Activated CD4-positive, CD25-positive, alpha-beta regulatory T cell treated with anti-CD3 and anti-CD28 coated beads, Interleukin-2, amount 50 U/mL, for 16 hours (primary cell): Measurements from ENCODE around the gene HOXB7.
A peak's percentile ranks its signal among the peaks of the same experiment; 100 is the strongest.

Experiments used
- DNase-seq: peaks from one replicate; pipeline ENCODE4 v3.0.0-alpha.2; 2020; ENCODE audit warnings: low read depth, low spot score

HOXB7 gene

GRCh38 chr17:48595278-48595999 lies 15.4 kb downstream of the HOXB7 start:
- DNase-seq, result no peak

DNA sequence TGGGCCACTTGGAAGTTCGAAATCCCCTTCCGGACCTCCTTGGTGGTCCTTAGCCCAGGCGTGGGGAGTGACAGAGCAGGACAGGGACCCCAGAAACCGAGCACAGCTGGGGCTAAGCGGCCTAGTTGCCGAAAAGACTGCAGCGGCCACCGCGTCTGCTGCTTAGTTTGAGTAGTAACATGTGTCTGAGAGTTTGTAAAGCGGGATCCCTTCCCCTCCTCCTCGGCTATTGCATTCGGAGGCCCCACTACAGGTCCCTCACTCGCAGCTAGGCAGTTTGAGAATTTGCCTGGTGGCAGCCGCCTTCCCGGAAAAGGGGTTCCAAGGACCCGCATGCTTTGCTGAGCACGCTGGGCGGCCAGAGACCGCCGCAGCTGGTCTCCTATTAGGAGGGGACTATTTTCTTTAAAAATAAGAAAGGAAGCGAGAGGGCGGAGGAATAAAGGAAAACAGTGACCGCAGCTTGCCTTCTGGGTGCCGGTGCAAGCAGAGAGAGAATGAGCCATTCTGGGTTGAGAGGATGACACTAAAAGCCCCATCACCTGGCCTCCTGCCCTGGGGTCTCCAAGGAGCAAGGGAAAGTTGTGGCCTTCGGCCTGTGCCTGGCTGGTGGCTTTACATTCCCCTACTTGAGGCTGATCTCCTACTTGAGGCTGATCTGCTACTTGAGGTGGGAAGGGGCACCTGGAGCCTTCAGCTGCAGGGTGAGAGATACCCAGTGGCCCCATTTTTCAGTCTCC lies 16.1 kb downstream of the HOXB7 start:
- DNase-seq, result no peak

- DNase-seq, result peak; percentile 58
Measured at GRCh38 chr17:48593840-48594537, 16.8 kb downstream of the HOXB7 start.

- DNase-seq, result no peak
Measured at GRCh38 chr17:48593126-48593829, 17.5 kb downstream of the HOXB7 start, which contains the start of gene HOXB5. TSS of gene HOXB5 (minus strand) at chr17:48593779. CDS start at chr17:48593682, 97 bp downstream.

- no peak for DNase-seq
Measured at GRCh38 chr17:48592577-48592976, 18.2 kb downstream of the HOXB7 start.

DNA sequence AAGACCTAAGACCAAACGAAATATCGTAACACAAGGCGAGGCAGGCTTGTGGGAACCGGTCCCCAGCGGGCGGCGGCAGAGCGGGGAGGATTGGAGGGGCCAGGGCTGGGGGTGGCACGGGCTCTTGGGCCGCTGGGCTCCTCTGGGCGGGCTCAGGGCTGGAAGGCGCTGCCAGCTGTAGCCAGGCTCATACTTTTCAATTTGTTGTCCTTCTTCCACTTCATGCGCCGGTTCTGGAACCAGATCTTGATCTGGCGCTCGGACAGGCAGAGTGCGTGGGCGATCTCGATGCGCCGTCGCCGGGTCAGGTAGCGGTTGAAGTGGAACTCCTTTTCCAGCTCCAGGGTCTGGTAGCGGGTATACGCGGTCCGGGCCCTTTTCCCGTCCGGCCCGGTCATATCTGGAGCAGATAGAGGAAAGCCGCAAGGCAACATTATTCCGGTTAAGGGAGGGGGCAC lies 18.7 kb downstream of the HOXB7 start:
- DNase-seq, result no peak

GRCh38 chr17:48591255-48592056 lies 19.4 kb downstream of the HOXB7 start:
- no peak for DNase-seq

GRCh38 chr17:48590607-48591161 lies 20.1 kb downstream of the HOXB7 start:
- DNase-seq, result no peak

GRCh38 chr17:48589831-48590606 lies 20.8 kb downstream of the HOXB7 start, which contains the start of gene HOXB3:
TSS of gene HOXB3 (minus strand) at chr17:48590241. CDS start at chr17:48552474, 37,767 bp downstream.
- DNase-seq, result no peak

DNA sequence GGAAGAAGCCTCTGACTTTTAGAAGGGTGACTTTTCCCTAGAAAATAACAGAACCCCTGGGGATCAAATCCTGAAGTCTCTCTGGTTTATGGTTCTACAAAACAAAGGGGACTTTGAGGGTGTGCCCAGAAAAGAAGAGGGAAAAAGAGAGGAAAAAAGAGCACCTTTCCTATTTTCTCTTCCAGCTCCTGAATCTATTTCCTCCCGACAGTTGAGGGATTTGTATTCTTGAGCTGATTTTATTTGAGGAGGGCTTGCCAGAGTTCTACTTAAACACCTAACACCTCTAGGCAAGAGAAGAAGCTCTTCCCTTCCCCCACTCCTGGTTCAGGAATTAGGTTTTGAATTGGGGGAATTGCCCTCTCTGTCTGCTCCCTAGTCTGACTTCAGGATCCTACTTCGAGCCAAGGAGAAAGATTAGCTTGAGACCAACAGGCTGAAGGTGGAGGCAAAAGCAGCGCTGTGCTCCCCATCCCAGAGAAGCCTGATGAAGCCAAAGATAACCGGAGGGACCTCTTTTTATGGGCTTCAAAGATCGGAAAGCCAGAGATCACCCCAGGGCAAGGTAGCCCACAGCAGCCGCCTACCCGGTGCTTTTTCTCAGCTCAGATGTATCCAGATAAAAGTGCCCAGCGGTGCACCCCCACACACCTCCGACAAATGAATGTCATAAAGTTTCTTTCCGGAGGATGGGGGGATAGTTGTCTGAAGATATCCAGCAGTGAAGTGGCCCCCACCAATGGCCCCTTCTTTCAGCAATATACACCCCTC lies 21.6 kb downstream of the HOXB7 start:
- DNase-seq, result no peak

DNA sequence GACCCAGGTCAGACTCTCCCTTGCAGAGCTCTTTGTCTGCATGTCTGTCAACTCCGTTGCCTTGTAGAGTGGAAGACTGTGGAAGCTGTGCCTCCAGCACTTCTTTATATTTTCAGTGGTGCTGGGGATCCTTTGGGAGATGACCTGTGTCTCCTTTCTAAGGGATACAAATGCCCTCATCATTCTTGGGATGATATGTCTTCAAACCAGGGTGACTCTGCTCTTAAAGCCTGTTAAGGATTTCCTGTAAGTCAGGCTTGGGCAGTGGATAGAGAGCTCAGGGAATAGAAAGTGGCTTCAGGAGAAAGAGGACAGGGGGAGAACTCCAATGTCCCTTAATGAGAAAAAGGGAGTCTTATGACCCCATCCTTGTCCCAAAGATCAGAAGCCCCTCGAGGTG lies 22.3 kb downstream of the HOXB7 start:
- no peak for DNase-seq

- no peak for DNase-seq
Measured at GRCh38 chr17:48588074-48588415, 22.8 kb downstream of the HOXB7 start.

- no peak for DNase-seq
Measured at GRCh38 chr17:48587276-48588073, 23.3 kb downstream of the HOXB7 start.

- no peak for DNase-seq
Measured at GRCh38 chr17:48586355-48587258, 24.2 kb downstream of the HOXB7 start.

GRCh38 chr17:48584223-48584741 lies 26.5 kb downstream of the HOXB7 start:
- no peak for DNase-seq

DNA sequence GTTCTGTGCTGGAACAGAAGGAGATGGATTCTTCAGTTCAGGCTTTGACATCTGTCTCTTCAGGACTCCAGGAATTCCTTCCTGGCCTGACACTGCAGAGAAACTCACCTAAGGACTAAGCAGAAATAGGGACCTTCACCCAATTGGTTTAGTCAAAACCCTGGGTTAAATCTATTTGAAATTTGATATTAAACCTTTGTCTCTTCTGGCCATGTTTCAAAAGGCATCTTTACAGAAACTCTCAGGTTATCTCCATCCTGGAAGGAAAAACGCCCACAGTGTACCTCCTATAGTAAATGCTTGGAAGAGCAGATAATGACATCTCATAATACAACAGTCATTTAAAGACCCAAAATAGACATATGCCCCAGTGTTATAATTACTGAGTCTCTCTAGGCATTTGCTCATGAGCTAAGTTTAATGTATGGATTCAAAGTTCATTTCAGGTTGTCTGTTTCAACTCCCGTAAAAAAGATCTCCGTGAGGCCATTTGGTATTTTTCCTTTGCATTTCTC lies 27.1 kb downstream of the HOXB7 start:
- DNase-seq, result no peak

DNA sequence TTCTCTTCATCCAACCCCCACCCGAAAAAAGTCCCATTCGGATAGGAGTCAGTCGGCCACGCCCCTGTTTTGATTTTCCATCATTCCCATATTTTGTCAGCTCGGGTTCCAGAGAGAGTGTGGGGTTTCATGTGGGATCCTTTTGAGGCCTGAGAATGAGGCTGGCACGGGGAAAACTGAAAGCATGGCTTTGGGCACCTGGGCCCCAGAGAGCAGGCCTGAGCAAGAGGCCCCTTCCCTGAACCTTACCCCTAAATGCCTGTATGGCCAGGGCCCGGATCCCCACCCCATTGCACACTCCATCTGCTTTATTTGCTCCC lies 28.1 kb downstream of the HOXB7 start:
- no peak for DNase-seq
